ENCODE results near the gene KLK6. TPM values are rescaled to one million over a fixed set of nuclear protein-coding genes. Genes with fewer than 3 reads are reported as not detected.

Gene KLK6
- total RNA-seq, 1 donor from 2014 or later: not detected

DNA sequence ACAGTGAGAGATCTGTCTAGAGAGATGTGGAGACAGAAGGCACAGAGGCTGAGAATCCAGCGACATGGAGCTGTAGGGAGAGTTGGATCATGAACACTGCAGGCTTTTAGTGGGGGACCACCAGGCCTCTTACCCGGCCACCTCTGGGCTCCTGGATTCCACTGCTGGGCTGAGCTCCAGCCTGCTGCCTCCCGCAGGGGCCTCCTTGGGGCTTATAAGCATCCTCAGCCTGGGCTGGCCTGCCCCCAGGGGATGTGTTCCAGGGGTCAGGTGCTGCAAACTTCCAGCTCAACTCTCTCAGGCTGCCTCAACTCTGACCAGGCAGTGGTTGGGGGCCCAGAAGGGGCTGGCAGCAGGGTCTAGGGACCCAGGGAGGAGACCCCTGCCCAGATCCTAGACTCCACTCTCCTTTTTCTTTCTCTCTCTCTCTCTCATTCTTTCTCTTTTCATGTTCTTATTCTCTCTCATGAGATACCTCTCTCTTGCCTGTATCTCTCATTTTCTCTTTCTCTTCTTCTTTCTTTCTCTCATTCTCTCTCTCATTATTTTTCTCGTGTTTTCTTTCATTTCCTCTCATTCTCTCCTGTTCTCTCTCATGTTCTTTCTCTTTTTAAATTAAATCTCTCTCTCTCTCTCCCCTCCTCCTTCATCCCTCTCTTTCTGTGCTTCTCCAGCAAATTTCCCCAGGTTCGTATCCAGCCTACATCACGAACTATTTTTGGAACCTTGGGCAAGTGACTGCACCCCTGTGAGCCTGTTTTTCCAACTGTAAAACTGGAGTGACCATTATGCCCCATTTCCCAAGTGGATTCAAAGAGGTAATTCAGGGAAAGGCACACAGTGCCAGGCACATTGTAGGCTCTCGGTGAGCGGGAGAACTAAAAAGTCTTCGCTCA lies 57.9 kb downstream of the KLK6 start, which contains the start of gene KLK4:
TSS of gene KLK4 (minus strand) at position 190 of the 896 bp plus-strand sequence. CDS start 657 bp downstream, outside the sequence.
- no peak for DNase-seq
- no peak within 1 kb of the TSS for H3K27ac ChIP-seq
- no peak for ATAC-seq

DNA sequence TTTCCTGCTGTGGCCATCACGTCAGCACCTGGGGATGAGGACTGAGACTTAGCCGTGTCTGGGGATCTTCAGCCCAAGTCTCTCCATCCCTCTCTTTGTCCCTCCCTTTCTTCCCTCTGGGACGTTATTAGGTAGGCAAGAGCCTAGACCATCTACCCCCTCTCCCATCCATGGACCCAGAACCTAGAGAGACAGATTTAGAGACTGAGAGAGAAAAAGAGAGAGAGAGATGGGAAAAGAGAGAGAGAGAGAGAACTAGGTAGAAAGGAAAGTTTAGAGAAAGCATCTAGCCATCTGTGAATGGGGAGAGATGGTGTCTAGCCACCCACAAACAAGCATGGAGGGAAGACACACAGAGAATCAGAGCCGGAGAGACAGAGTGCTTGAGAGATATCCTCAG lies 58.7 kb downstream of the KLK6 start:
- Histone ChIP-seq H3K27ac (no peak overlapping the region), H3K9me3 (no peaks in the 10 kb centered on the region), H3K27me3 (peaks cover 64% of the 10 kb centered on the region), H3K4me3 (no peak overlapping the region), H3K4me1 (no peaks in the 10 kb centered on the region), H3K36me3 (no peaks in the 10 kb centered on the region)
- intact Hi-C loops (cut with DNase I): no loop called here
- TF ChIP-seq, protein P1, sequence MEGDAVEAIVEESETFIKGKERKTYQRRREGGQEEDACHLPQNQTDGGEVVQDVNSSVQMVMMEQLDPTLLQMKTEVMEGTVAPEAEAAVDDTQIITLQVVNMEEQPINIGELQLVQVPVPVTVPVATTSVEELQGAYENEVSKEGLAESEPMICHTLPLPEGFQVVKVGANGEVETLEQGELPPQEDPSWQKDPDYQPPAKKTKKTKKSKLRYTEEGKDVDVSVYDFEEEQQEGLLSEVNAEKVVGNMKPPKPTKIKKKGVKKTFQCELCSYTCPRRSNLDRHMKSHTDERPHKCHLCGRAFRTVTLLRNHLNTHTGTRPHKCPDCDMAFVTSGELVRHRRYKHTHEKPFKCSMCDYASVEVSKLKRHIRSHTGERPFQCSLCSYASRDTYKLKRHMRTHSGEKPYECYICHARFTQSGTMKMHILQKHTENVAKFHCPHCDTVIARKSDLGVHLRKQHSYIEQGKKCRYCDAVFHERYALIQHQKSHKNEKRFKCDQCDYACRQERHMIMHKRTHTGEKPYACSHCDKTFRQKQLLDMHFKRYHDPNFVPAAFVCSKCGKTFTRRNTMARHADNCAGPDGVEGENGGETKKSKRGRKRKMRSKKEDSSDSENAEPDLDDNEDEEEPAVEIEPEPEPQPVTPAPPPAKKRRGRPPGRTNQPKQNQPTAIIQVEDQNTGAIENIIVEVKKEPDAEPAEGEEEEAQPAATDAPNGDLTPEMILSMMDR (IDR thresholded peaks at IDR 0.05): no peak
- DNase-seq (no peak), ATAC-seq (no peak)

More for the DNA sequence above, 57.9 kb downstream of the KLK6 start, which contains the start of gene KLK4:
- no peaks in the 10 kb centered on the region for H3K4me1 ChIP-seq
- intact Hi-C loops (cut with DNase I): no loop called here
- H3K9me3 ChIP-seq: no peaks in the 10 kb centered on the region
- H3K27me3 ChIP-seq: peaks cover 65% of the 10 kb centered on the region
- TF ChIP-seq, protein P1 (IDR thresholded peaks at IDR 0.05): no peak
- no peaks in the 10 kb centered on the region for H3K36me3 ChIP-seq
- H3K4me3 ChIP-seq: no peak within 1 kb of the TSS

DNA sequence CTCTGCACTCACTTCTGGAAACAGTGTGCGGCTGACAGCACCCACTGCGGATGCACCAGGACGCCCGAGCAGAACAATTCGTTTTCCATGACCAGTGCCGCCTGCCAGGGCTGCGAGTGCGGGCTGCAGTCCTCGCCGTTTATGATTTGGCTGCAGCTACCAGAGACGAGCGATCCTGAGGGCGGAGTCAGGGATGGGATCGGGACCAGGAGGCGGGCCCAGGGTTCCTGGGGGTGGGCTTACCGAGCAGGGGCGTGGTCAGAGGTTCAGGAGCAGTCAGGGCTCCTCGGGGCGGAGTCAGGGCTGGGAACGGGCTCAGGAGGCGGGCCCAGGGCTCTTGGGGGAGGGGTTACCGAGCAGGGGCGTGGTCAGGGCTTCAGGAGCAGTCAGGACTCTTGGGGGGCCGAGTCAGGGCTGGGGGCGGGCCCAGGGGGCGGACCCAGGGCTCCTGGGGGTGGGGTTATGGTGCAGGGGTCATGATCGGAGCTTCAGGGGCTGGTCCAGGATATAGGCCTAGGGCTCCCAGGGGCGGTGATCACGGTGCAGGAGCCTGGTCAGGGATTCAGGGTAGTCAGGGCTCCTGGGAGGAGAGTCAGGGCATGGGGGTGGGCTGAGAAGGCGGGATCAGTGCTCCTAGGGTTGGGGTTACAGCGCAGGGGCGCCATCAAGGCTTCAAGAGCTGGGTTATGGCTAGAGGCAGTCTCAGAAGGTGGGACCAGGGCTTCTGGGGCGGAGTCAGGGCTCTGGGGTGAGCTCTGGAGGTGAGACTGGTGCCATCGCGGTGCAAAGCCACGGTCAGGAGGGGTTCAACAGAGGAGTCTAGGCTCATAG lies 59.9 kb downstream of the KLK6 start:
- H3K4me3 ChIP-seq: no peak overlapping the region
- ATAC-seq: peak; percentile 77
- TF ChIP-seq, protein P1 (IDR thresholded peaks at IDR 0.05): no peak
- no peak for DNase-seq
- no peaks in the 10 kb centered on the region for H3K9me3 ChIP-seq
- intact Hi-C loops (cut with DNase I): no loop called here
- H3K27ac ChIP-seq: no peak overlapping the region
- peaks cover 62% of the 10 kb centered on the region for H3K27me3 ChIP-seq
- no peaks in the 10 kb centered on the region for H3K36me3 ChIP-seq
- H3K4me1 ChIP-seq: no peaks in the 10 kb centered on the region

Other genes starting within 250 kb of the KLK6 start
- 0.35 TPM for gene SHANK1, start 249.8 kb downstream of the KLK6 start, total RNA-seq
- 13.3 TPM for gene CLEC11A, start 246.2 kb downstream of the KLK6 start, total RNA-seq
- gene GPR32, start 199.1 kb downstream of the KLK6 start, total RNA-seq: not detected
- not detected for gene ACP4, start 179.2 kb downstream of the KLK6 start, total RNA-seq
- 1.7 TPM for gene KLK1, start 145.8 kb downstream of the KLK6 start, total RNA-seq
- not detected for gene KLK15, start 136.0 kb downstream of the KLK6 start, total RNA-seq
- gene KLK3, start 114.7 kb downstream of the KLK6 start, total RNA-seq: not detected
- not detected for gene KLK2, start 96.2 kb downstream of the KLK6 start, total RNA-seq
- gene KLK4, start 58.2 kb downstream of the KLK6 start, total RNA-seq: not detected
- not detected for gene KLK5, start 16.6 kb downstream of the KLK6 start, total RNA-seq
- 0.41 TPM for gene KLK7, start 14.3 kb upstream of the KLK6 start, total RNA-seq
- not detected for gene KLK8, start 32.0 kb upstream of the KLK6 start, total RNA-seq
- gene KLK10, start 50.1 kb upstream of the KLK6 start, total RNA-seq: 4.7 TPM
- gene KLK11, start 57.0 kb upstream of the KLK6 start, total RNA-seq: 10.8 TPM
- not detected for gene KLK12, start 65.4 kb upstream of the KLK6 start, total RNA-seq
- not detected for gene KLK13, start 95.5 kb upstream of the KLK6 start, total RNA-seq
- not detected for gene KLK14, start 113.3 kb upstream of the KLK6 start, total RNA-seq
- 8.5 TPM for gene CTU1, start 138.8 kb upstream of the KLK6 start, total RNA-seq
- 14.5 TPM for gene SIGLEC9, start 155.3 kb upstream of the KLK6 start, total RNA-seq
- gene SIGLEC7, start 172.7 kb upstream of the KLK6 start, total RNA-seq: 11.0 TPM